B cell (primary cell): Measurements from ENCODE around the gene KCNMB2. TPM values are rescaled to one million over a fixed set of nuclear protein-coding genes. Genes with fewer than 3 reads are reported as not detected.

Experiments
- ATAC-seq: fragments of 200-7000 bp; cut with Tn5 transposase; one replicate; pipeline ENCODE4 v1.10.0; 2021; ENCODE audit warnings: low read depth, mild to moderate bottlenecking, moderate number of reproducible peaks, moderate library complexity
- CTCF ChIA-PET: fragments of 350-600 bp; sonication (Branson Sonifier 250); formaldehyde crosslinking; loops from one replicate; lab custom pipeline; 2021; ENCODE audit warnings: antibody characterized with exemption, inconsistent platforms; lab: Charles Lee
- POLR2A ChIA-PET: fragments of 350-600 bp; sonication (Branson Sonifier 250); formaldehyde crosslinking; loops from one replicate; lab custom pipeline; 2021; ENCODE audit warnings: antibody characterized with exemption; lab: Charles Lee
- DNase-seq: peaks from one replicate; pipeline ENCODE4 v3.0.0; 2013
- H2AFZ ChIP-seq: 2 replicates; pipeline ENCODE4 v1.6.1; 2012; ENCODE audit warnings: mild to moderate bottlenecking, low read depth, low read length; ENCODE audit not compliant: insufficient read depth, poor library complexity, severe bottlenecking
- H3K27ac ChIP-seq, 2 donors: 1 replicate in 1 of 2; 2 replicates in 1 of 2; pipeline ENCODE4 v1.5.1; 2012 to 2013; ENCODE audit warnings: low read length in 2 of 2, mild to moderate bottlenecking in 2 of 2, moderate library complexity in 1 of 2
- H3K27me3 ChIP-seq, 4 experiments: fragments of 200-600 bp in 1 of 4; sonication (generic) in 1 of 4; replicated peaks in 1 of 4; 1 replicate in 2 of 4; 2 replicates in 2 of 4; pipeline versions ENCODE4 v1.6.1 to v1.7.0; 2013 to 2016; ENCODE audit warnings: low read length in 3 of 4, mild to moderate bottlenecking in 2 of 4, mixed read lengths in 1 of 4, moderate library complexity in 1 of 4; ENCODE audit not compliant: insufficient read depth in 4 of 4, control insufficient read depth in 3 of 4; ENCODE audit errors: control extremely low read depth in 1 of 4
- H3K36me3 ChIP-seq, 2 experiments: replicated peaks in 1 of 2; 1 replicate in 1 of 2; 2 replicates in 1 of 2; pipeline versions ENCODE4 v1.6.1 to v1.7.1; 2013; ENCODE audit warnings: low read length in 1 of 2; ENCODE audit not compliant: insufficient read depth in 2 of 2, control insufficient read depth in 1 of 2; ENCODE audit errors: control extremely low read depth in 1 of 2, extremely low read depth in 1 of 2
- H3K4me1 ChIP-seq, 2 donors: fragments of 200-600 bp in 1 of 2; sonication (generic) in 1 of 2; 1 replicate in 1 of 2; 2 replicates in 1 of 2; pipeline versions ENCODE4 v1.5.1 to v1.6.1; 2013 to 2017; ENCODE audit warnings: low read length in 2 of 2; ENCODE audit not compliant: control insufficient read depth in 2 of 2, insufficient read depth in 2 of 2
- H3K4me2 ChIP-seq: replicated peaks from 2 replicates; pipeline ENCODE3; 2012; ENCODE audit warnings: mild to moderate bottlenecking, low read depth, low read length; ENCODE audit not compliant: poor library complexity, severe bottlenecking
- H3K4me3 ChIP-seq, 5 experiments: fragments of 200-600 bp in 1 of 5; sonication (generic) in 1 of 5; 1 replicate in 3 of 5; 2 replicates in 2 of 5; pipeline versions ENCODE4 v1.5.1 to v1.7.0; 2011 to 2016; ENCODE audit warnings: low read length in 4 of 5, mild to moderate bottlenecking in 4 of 5, low read depth in 2 of 5, control low read depth in 1 of 5, moderate library complexity in 1 of 5; ENCODE audit not compliant: insufficient read depth in 1 of 5; ENCODE audit errors: control extremely low read depth in 1 of 5, extremely low read depth in 1 of 5
- H3K79me2 ChIP-seq: fragments of 200-600 bp; sonication (generic); one replicate; pipeline ENCODE4 v1.6.0; 2016; ENCODE audit warnings: low read length; ENCODE audit not compliant: control insufficient read depth, insufficient read depth
- H3K9ac ChIP-seq: fragments of 200-600 bp; sonication (generic); 2 replicates; pipeline ENCODE4 v1.6.1; 2017; ENCODE audit warnings: mild to moderate bottlenecking, low read length, moderate library complexity
- H3K9me3 ChIP-seq, 3 donors: one replicate each; pipeline versions ENCODE4 v1.6.1 to v1.7.1; 2013; ENCODE audit warnings: low read length in 2 of 3; ENCODE audit not compliant: control insufficient read depth in 2 of 3, insufficient read depth in 1 of 3; ENCODE audit errors: control extremely low read depth in 1 of 3
- H4K20me1 ChIP-seq: 2 replicates; pipeline ENCODE4 v1.6.0; 2012; ENCODE audit warnings: mild to moderate bottlenecking, low read length; ENCODE audit not compliant: insufficient read depth, control insufficient read depth, poor library complexity, severe bottlenecking
- H3K27ac Mint-ChIP-seq: one replicate; pipeline ENCODE4 v1.8.0; 2021; ENCODE audit warnings: mixed read lengths
- H3K27me3 Mint-ChIP-seq: one replicate; pipeline ENCODE4 v1.8.0; 2021; ENCODE audit warnings: mixed read lengths
- H3K4me1 Mint-ChIP-seq: one replicate; pipeline ENCODE4 v1.8.0; 2021; ENCODE audit warnings: mixed read lengths
- H3K4me3 Mint-ChIP-seq: one replicate; pipeline ENCODE4 v1.8.0; 2021; ENCODE audit warnings: mixed read lengths
- H3K9me3 Mint-ChIP-seq: one replicate; pipeline ENCODE4 v1.8.0; 2022; ENCODE audit warnings: mixed read lengths; ENCODE audit not compliant: insufficient read depth
- CTCF ChIP-seq: fragments of 200-600 bp; IDR thresholded peaks from one replicate; pipeline ENCODE4 v1.8.0; 2022; ENCODE audit warnings: antibody characterized with exemption, mild to moderate bottlenecking
- EZH2 ChIP-seq: IDR thresholded peaks from 2 replicates; pipeline ENCODE4 v1.6.1; 2012; ENCODE audit warnings: borderline replicate concordance, low read depth, mild to moderate bottlenecking, moderate library complexity, low read length; ENCODE audit not compliant: insufficient read depth, poor library complexity, severe bottlenecking
- WGBS: methylation state at CpG from one replicate; pipeline ENCODE4 v1.1.5; 2013; ENCODE audit warnings: missing lambda C conversion rate; ENCODE audit not compliant: insufficient coverage; 5-methylcytosine and 5-hydroxymethylcytosine counted together
- intact Hi-C: fragments of 100-400 bp; cut with micrococcal nuclease; formaldehyde crosslinking; loops from one replicate; pipeline ENCODE4 v1.10.0; 2022
- polyA plus RNA-seq: library from polyadenylated mRNA; depleted of rRNA; stranded (reverse); fragments of >200 nt; gene quantifications from 2 replicates; pipeline ENCODE4 v1.2.3, GENCODE V29; 2012
- total RNA-seq, 2 donors: library from RNA; stranded (reverse); fragments of 120-200 nt in 1 of 2; gene quantifications; 1 replicate in 1 of 2; 2 replicates in 1 of 2; pipeline versions ENCODE4 v1.2.3 to v1.2.4, GENCODE V29; 2013 to 2022

The KCNMB2 gene
- total and polyA plus RNA-seq, 2 donors (not counting 1 experiment from before 2014, with no cell fraction given): not detected

GRCh38 chr3:178669758-178670157 is 133.5 kb downstream of the KCNMB2 start:
- no peaks in the 10 kb centered on the region for H3K79me2 ChIP-seq
- intact Hi-C loops: no loop called here
- H3K36me3 ChIP-seq: no peaks in the 10 kb centered on the region
- Mint-ChIP-seq H3K27ac (no peak overlapping the region), H3K4me3 (no peak overlapping the region), H3K4me1 (peaks cover 3% of the 10 kb centered on the region), H3K27me3 (peaks cover 3% of the 10 kb centered on the region), H3K9me3 (no peaks in the 10 kb centered on the region)
- CTCF ChIA-PET: no interaction called here
- no peaks in the 10 kb centered on the region for H3K27me3 ChIP-seq
- no peak overlapping the region for H3K4me2 ChIP-seq
- no CpG with 5 or more reads among the region's 2 CpGs for WGBS
- H3K4me3 ChIP-seq: no peak overlapping the region
- POLR2A ChIA-PET: no interaction called here
- no peak overlapping the region for H3K9ac ChIP-seq
- DNase-seq: no peak
- TF ChIP-seq EZH2 (no peak), CTCF (no peak)
- no peak overlapping the region for H2AFZ ChIP-seq
- ATAC-seq: no peak
- H3K4me1 ChIP-seq: no peaks in the 10 kb centered on the region
- H3K27ac ChIP-seq: no peak overlapping the region
- H3K9me3 ChIP-seq: no peaks in the 10 kb centered on the region
- H4K20me1 ChIP-seq: no peaks in the 10 kb centered on the region

GRCh38 chr3:178671377-178671776 is 135.1 kb downstream of the KCNMB2 start:
- no peak overlapping the region for H2AFZ ChIP-seq
- no peaks in the 10 kb centered on the region for H3K27me3 ChIP-seq
- Mint-ChIP-seq H3K27me3 (no peaks in the 10 kb centered on the region), H3K27ac (no peak overlapping the region), H3K4me3 (no peak overlapping the region), H3K4me1 (peaks cover 3% of the 10 kb centered on the region), H3K9me3 (no peaks in the 10 kb centered on the region)
- no CpG with 5 or more reads among the region's 3 CpGs for WGBS
- no peaks in the 10 kb centered on the region for H3K4me1 ChIP-seq
- no peaks in the 10 kb centered on the region for H4K20me1 ChIP-seq
- no peak overlapping the region for H3K27ac ChIP-seq
- H3K79me2 ChIP-seq: no peaks in the 10 kb centered on the region
- DNase-seq (no peak), ATAC-seq (no peak)
- H3K9me3 ChIP-seq: no peaks in the 10 kb centered on the region
- TF ChIP-seq EZH2 (no peak), CTCF (no peak)
- intact Hi-C loops: no loop called here
- H3K4me3 ChIP-seq: no peak overlapping the region
- H3K4me2 ChIP-seq: no peak overlapping the region
- H3K9ac ChIP-seq: no peak overlapping the region
- ChIA-PET CTCF (no interaction called here), POLR2A (no interaction called here)
- no peaks in the 10 kb centered on the region for H3K36me3 ChIP-seq
